BLaER1 treated with 17β-estradiol and CSF1 and Interleukin-3, amounts not matched to agents 10 nM and 100 nM (cell line): ENCODE data around the gene TSPAN13.

Source experiments
- H3K27ac ChIP-seq, 11 experiments: shearing (Covaris generic); formaldehyde crosslinking; 2 replicates each; pipeline ENCODE4 v1.8.1; 2022
- H3K27me3 ChIP-seq, 11 experiments: shearing (Covaris generic); formaldehyde crosslinking; 2 replicates each; pipeline ENCODE4 v1.8.1; 2022
- H3K36me3 ChIP-seq, 11 experiments: shearing (Covaris generic); formaldehyde crosslinking; 2 replicates each; pipeline ENCODE4 v1.8.1; 2022
- H3K4me1 ChIP-seq, 10 experiments: shearing (Covaris generic); formaldehyde crosslinking; 2 replicates each; pipeline ENCODE4 v1.8.1; 2022
- H3K4me2 ChIP-seq, 11 experiments: shearing (Covaris generic); formaldehyde crosslinking; 2 replicates each; pipeline ENCODE4 v1.8.1; 2022
- H3K4me3 ChIP-seq, 10 experiments: shearing (Covaris generic); formaldehyde crosslinking; 2 replicates each; pipeline ENCODE4 v1.8.1; 2022
- H3K9ac ChIP-seq, 11 experiments: shearing (Covaris generic); formaldehyde crosslinking; 2 replicates each; pipeline ENCODE4 v1.8.1; 2022
- H3K9me3 ChIP-seq, 11 experiments: shearing (Covaris generic); formaldehyde crosslinking; replicated peaks in 1 of 11; 2 replicates each; pipeline ENCODE4 v1.8.1; 2022
- H4K20me1 ChIP-seq, 11 experiments: shearing (Covaris generic); formaldehyde crosslinking; 2 replicates each; pipeline ENCODE4 v1.8.1; 2022
- Cebpa-rat ChIP-seq, 11 experiments: shearing (Covaris generic); IDR thresholded peaks; 2 replicates each; pipeline ENCODE4 v1.8.1; 2022

The TSPAN13 gene

GRCh38 chr7:16818732-16819131, 65.2 kb downstream of the TSPAN13 start:
- TF ChIP-seq Cebpa-rat (IDR thresholded peaks at IDR 0.05), result no peak
- Histone ChIP-seq H3K36me3 (no peaks in the 10 kb centered on the region), H3K4me2 (no peak overlapping the region), H3K27me3 (no peaks in the 10 kb centered on the region), H3K4me3 (no peak overlapping the region), H3K27ac (no peak overlapping the region), H3K9me3 (0 out of 22 replicates have a peak, but pooled peaks cover 0 to 8% (median 0%) of the 10 kb centered on the region in 11 experiments), H4K20me1 (no peaks in the 10 kb centered on the region), H3K9ac (no peak overlapping the region), H3K4me1 (peaks cover 4 to 26% (median 7%) of the 10 kb centered on the region in 10 experiments; a peak in 13 of 20 replicates)

GRCh38 chr7:16822029-16822428, 68.5 kb downstream of the TSPAN13 start:
- Histone ChIP-seq H3K36me3 (no peaks in the 10 kb centered on the region), H3K9me3 (0 out of 22 replicates have a peak, but pooled peaks cover 0 to 8% (median 0%) of the 10 kb centered on the region in 11 experiments), H3K27ac (no peak overlapping the region), H3K4me3 (no peak overlapping the region), H4K20me1 (no peaks in the 10 kb centered on the region), H3K27me3 (no peaks in the 10 kb centered on the region), H3K4me2 (no peak overlapping the region), H3K4me1 (peaks cover 0 to 13% (median under 1%) of the 10 kb centered on the region in 10 experiments; a peak in 7 of 20 replicates), H3K9ac (no peak overlapping the region)
- no peak for TF ChIP-seq Cebpa-rat (IDR thresholded peaks at IDR 0.05)

- H3K9me3 ChIP-seq, result peaks cover 0 to 9% (median 0%) of the 10 kb centered on the region in 11 experiments; a peak in 3 of 22 replicates
- no peaks in the 10 kb centered on the region for H3K36me3 ChIP-seq
- no peak overlapping the region for H3K4me3 ChIP-seq
- H3K27me3 ChIP-seq, result no peaks in the 10 kb centered on the region
- no peaks in the 10 kb centered on the region for H4K20me1 ChIP-seq
- no peaks in the 10 kb centered on the region for H3K4me1 ChIP-seq
- no peak overlapping the region for H3K9ac ChIP-seq
- no peak overlapping the region for H3K27ac ChIP-seq
- TF ChIP-seq Cebpa-rat (IDR thresholded peaks at IDR 0.05), result no peak
- H3K4me2 ChIP-seq, result no peak overlapping the region
Measured at GRCh38 chr7:16826060-16826459, 72.5 kb downstream of the TSPAN13 start.

GRCh38 chr7:16833373-16833772, 79.8 kb downstream of the TSPAN13 start:
- H3K4me2 ChIP-seq, result no peak overlapping the region
- H3K9ac ChIP-seq, result no peak overlapping the region
- no peak overlapping the region for H3K27ac ChIP-seq
- H3K4me3 ChIP-seq, result no peak overlapping the region
- H3K27me3 ChIP-seq, result no peaks in the 10 kb centered on the region
- peaks cover 0 to 9% (median 0%) of the 10 kb centered on the region in 11 experiments; a peak in 3 of 22 replicates for H3K9me3 ChIP-seq
- no peaks in the 10 kb centered on the region for H4K20me1 ChIP-seq
- TF ChIP-seq Cebpa-rat (IDR thresholded peaks at IDR 0.05), result no peak
- no peaks in the 10 kb centered on the region for H3K36me3 ChIP-seq
- H3K4me1 ChIP-seq, result no peaks in the 10 kb centered on the region
